ENCODE results near the gene OR5AU1. TPM values are rescaled to one million over a fixed set of nuclear protein-coding genes. Genes with fewer than 3 reads are reported as not detected.

OR5AU1 gene
- total and polyA plus RNA-seq, 2 of the 13 experiments (the other 11 are each of a cell fraction or from before 2014, with no cell fraction given) = not detected

DNA sequence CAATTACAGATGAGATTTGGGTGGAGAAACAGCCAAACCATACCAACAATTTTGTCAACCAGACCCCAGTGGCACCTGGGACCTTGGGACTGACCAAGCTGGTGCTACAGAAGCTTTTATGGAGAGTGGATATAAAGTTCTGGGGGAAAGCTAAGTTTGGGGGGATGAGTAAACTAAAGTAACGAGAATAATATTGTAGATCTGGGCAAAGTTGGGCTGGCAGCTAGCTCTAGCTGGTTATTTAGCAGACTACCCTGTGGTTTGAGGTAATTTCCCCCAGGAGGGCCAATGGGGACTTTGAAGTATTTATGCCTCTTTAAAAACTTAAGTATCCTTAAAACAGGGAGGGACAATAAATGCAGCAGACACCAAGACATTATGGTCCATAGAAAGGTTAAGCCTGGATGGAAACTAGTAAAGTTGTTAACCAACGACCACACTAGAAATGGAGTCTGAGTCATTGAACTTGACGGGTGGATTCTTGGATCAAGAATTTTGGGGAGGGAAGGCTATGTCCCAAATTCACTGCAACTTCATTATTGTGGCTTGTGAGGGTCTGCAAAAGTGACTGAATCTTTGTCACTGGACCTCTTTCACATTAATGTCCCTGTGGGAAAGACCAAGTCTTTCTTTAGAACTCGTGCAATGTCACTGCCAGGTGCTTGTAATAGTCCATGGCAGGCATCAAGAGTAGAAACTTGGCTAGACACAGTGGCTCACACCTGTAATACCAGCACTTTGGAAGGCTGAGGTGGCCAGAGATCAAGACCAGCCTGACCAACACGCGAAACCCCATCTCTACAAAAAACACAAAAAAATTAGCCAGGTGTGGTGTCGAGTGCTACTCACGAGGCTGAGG is 48.5 kb upstream of the OR5AU1 start (continued):
- TF ChIP-seq MTF2 (CRISPR knock-in tag; IDR thresholded peaks at IDR 0.05; ENCODE audit: borderline replicate concordance) = 0 out of 2 replicates have a peak, but pooled peaks have one; percentile 74
- no peak for TF ChIP-seq ZNF276 (CRISPR knock-in tag; IDR thresholded peaks at IDR 0.05; ENCODE audit: low read depth)
- no peak for TF ChIP-seq NBN (conservative IDR thresholded peaks at IDR 0.05)
- TF ChIP-seq CENPT (CRISPR knock-in tag; IDR thresholded peaks at IDR 0.05; ENCODE audit: low read depth) = no peak
- TF ChIP-seq NCOA5 (CRISPR knock-in tag; IDR thresholded peaks at IDR 0.05) = 0 out of 2 replicates have a peak, but pooled peaks have one; percentile 64
- TF ChIP-seq, protein P1, sequence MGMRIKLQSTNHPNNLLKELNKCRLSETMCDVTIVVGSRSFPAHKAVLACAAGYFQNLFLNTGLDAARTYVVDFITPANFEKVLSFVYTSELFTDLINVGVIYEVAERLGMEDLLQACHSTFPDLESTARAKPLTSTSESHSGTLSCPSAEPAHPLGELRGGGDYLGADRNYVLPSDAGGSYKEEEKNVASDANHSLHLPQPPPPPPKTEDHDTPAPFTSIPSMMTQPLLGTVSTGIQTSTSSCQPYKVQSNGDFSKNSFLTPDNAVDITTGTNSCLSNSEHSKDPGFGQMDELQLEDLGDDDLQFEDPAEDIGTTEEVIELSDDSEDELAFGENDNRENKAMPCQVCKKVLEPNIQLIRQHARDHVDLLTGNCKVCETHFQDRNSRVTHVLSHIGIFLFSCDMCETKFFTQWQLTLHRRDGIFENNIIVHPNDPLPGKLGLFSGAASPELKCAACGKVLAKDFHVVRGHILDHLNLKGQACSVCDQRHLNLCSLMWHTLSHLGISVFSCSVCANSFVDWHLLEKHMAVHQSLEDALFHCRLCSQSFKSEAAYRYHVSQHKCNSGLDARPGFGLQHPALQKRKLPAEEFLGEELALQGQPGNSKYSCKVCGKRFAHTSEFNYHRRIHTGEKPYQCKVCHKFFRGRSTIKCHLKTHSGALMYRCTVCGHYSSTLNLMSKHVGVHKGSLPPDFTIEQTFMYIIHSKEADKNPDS (CRISPR knock-in tag; IDR thresholded peaks at IDR 0.05) = peak; percentile 38; the same call in 1 of the 2 replicates
- TF ChIP-seq IKZF5 (CRISPR knock-in tag; IDR thresholded peaks at IDR 0.05) = no peak
- TF ChIP-seq ARNT2 (CRISPR knock-in tag; IDR thresholded peaks at IDR 0.05; ENCODE audit: low read depth) = no peak
- no peak for TF ChIP-seq KDM1A (CRISPR knock-in tag; IDR thresholded peaks at IDR 0.05)
- TF ChIP-seq AGO2 (optimal IDR thresholded peaks at IDR 0.05; ENCODE audit: low read depth, low read length) = peak; percentile 67
- TF ChIP-seq, protein P2, sequence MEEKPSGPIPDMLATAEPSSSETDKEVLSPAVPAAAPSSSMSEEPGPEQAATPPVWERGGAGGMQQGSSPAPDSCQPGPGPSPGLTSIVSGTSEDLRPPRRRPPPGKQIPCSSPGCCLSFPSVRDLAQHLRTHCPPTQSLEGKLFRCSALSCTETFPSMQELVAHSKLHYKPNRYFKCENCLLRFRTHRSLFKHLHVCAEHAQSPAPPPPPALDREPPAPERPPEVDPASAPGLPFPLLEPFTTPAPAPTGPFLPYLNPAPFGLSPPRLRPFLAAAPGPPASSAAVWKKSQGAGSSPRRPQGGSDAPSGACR (CRISPR knock-in tag; IDR thresholded peaks at IDR 0.05) = 0 out of 2 replicates have a peak, but pooled peaks have one; percentile 53
- TF ChIP-seq ZNF430 (CRISPR knock-in tag; IDR thresholded peaks at IDR 0.05) = peak; percentile 48; the same call in 1 of the 2 replicates
- no peak for TF ChIP-seq LCORL (IDR thresholded peaks at IDR 0.05)
- 0 out of 2 replicates have a peak, but pooled peaks have one; percentile 12 for TF ChIP-seq LCORL (CRISPR knock-in tag; IDR thresholded peaks at IDR 0.05)
- TF ChIP-seq POLR2A (IDR thresholded peaks at IDR 0.05; ENCODE audit: insufficient read depth in 1 of 2, low read depth in 2 of 2, low read length in 2 of 2) = peak in 1 of 2 experiments; percentile 2; a peak in 1 of 4 replicates
